IPS DF 6.9 (cell line): Measurements from ENCODE around the gene KRT84.

Source experiments
- DNase-seq: peaks from one replicate; pipeline ENCODE4 v3.0.0-alpha.2; 2013; ENCODE audit warnings: low read depth, low spot score
- H3K27ac ChIP-seq: one replicate; pipeline ENCODE4 v1.5.1; 2013; ENCODE audit warnings: low read length, control low read depth
- H3K27me3 ChIP-seq: 2 replicates; pipeline ENCODE4 v1.6.1; 2013; ENCODE audit warnings: mild to moderate bottlenecking, low read length; ENCODE audit not compliant: control insufficient read depth, insufficient read depth
- H3K36me3 ChIP-seq: 2 replicates; pipeline ENCODE4 v1.6.1; 2013; ENCODE audit warnings: low read length; ENCODE audit not compliant: control insufficient read depth, insufficient read depth
- H3K4me1 ChIP-seq: 2 replicates; pipeline ENCODE4 v1.6.1; 2013; ENCODE audit warnings: low read length; ENCODE audit not compliant: control insufficient read depth, insufficient read depth
- H3K4me3 ChIP-seq: 2 replicates; pipeline ENCODE4 v1.5.1; 2013; ENCODE audit warnings: mild to moderate bottlenecking, low read length
- H3K9me3 ChIP-seq: 2 replicates; pipeline ENCODE4 v1.6.1; 2013; ENCODE audit warnings: low read length, inconsistent platforms; ENCODE audit not compliant: control insufficient read depth, insufficient read depth
- WGBS: extraction: QIAGEN DNeasy Blood & Tissue Kit; methylation state at CpG from one replicate; pipeline ENCODE4 v1.1.7; 2013; ENCODE audit warnings: mixed read lengths, missing lambda C conversion rate; ENCODE audit not compliant: insufficient read length, insufficient coverage; 5-methylcytosine and 5-hydroxymethylcytosine counted together

Gene KRT84

GRCh38 chr12:52371716-52372115, 13.7 kb downstream of the KRT84 start:
- no peak for DNase-seq
- H3K27ac ChIP-seq = no peak overlapping the region
- no peak overlapping the region for H3K4me3 ChIP-seq
- no peaks in the 10 kb centered on the region for H3K27me3 ChIP-seq
- WGBS = no CpG with 5 or more reads among the region's 3 CpGs
- no peaks in the 10 kb centered on the region for H3K4me1 ChIP-seq
- no peaks in the 10 kb centered on the region for H3K36me3 ChIP-seq
- H3K9me3 ChIP-seq = no peaks in the 10 kb centered on the region

- H3K9me3 ChIP-seq = no peaks in the 10 kb centered on the region
- no peaks in the 10 kb centered on the region for H3K27me3 ChIP-seq
- no peak for DNase-seq
- H3K27ac ChIP-seq = no peak overlapping the region
- no peaks in the 10 kb centered on the region for H3K4me1 ChIP-seq
- no peak overlapping the region for H3K4me3 ChIP-seq
- WGBS = no CpG with 5 or more reads among the region's 12 CpGs
- no peaks in the 10 kb centered on the region for H3K36me3 ChIP-seq
These were observed 14.4 kb downstream of the KRT84 start for GRCh38 chr12:52370926-52371608.

- Histone ChIP-seq H3K27me3 (no peaks in the 10 kb centered on the region), H3K9me3 (no peaks in the 10 kb centered on the region), H3K36me3 (no peaks in the 10 kb centered on the region), H3K4me3 (no peak overlapping the region), H3K27ac (no peak overlapping the region), H3K4me1 (no peaks in the 10 kb centered on the region)
- DNase-seq = no peak
- no CpG with 5 or more reads among the region's 6 CpGs for WGBS
These were observed 15.6 kb downstream of the KRT84 start for GRCh38 chr12:52369809-52370208.

- Histone ChIP-seq H3K27me3 (no peaks in the 10 kb centered on the region), H3K36me3 (no peaks in the 10 kb centered on the region), H3K27ac (no peak overlapping the region), H3K9me3 (no peaks in the 10 kb centered on the region), H3K4me1 (no peaks in the 10 kb centered on the region), H3K4me3 (no peak overlapping the region)
- no CpG with 5 or more reads among the region's 3 CpGs for WGBS
- DNase-seq = no peak
These were observed 16.2 kb downstream of the KRT84 start for GRCh38 chr12:52369211-52369610.

- H3K4me3 ChIP-seq = no peak overlapping the region
- no peaks in the 10 kb centered on the region for H3K4me1 ChIP-seq
- no peaks in the 10 kb centered on the region for H3K9me3 ChIP-seq
- H3K27ac ChIP-seq = no peak overlapping the region
- WGBS = no CpG with 5 or more reads among the region's 3 CpGs
- H3K36me3 ChIP-seq = no peaks in the 10 kb centered on the region
- no peaks in the 10 kb centered on the region for H3K27me3 ChIP-seq
- no peak for DNase-seq
These were observed 16.9 kb downstream of the KRT84 start for GRCh38 chr12:52368508-52368907.

GRCh38 chr12:52367876-52368275, 17.6 kb downstream of the KRT84 start:
- no CpG with 5 or more reads among the region's 6 CpGs for WGBS
- Histone ChIP-seq H3K4me3 (no peak overlapping the region), H3K9me3 (no peaks in the 10 kb centered on the region), H3K27ac (no peak overlapping the region), H3K27me3 (no peaks in the 10 kb centered on the region), H3K4me1 (no peaks in the 10 kb centered on the region), H3K36me3 (no peaks in the 10 kb centered on the region)
- no peak for DNase-seq

- no peak within 1 kb of the TSS for H3K27ac ChIP-seq
These were observed 18.5 kb downstream of the KRT84 start, which contains the start of gene KRT85 for GRCh38 chr12:52366738-52367485. TSS of gene KRT85 (minus strand) at chr12:52367481. CDS start at chr12:52367405, 76 bp downstream.

GRCh38 chr12:52364901-52365489, 20.5 kb downstream of the KRT84 start:
- no peaks in the 10 kb centered on the region for H3K36me3 ChIP-seq
- no peak overlapping the region for H3K4me3 ChIP-seq
- no peaks in the 10 kb centered on the region; the same call in 1 of the 2 replicates for H3K4me1 ChIP-seq
- H3K9me3 ChIP-seq = no peaks in the 10 kb centered on the region
- no peak overlapping the region for H3K27ac ChIP-seq
- WGBS = no CpG with 5 or more reads among the region's 14 CpGs
- DNase-seq = no peak
- H3K27me3 ChIP-seq = no peaks in the 10 kb centered on the region

More at GRCh38 chr12:52366738-52367485, 18.5 kb downstream of the KRT84 start, which contains the start of gene KRT85:
- no peaks in the 10 kb centered on the region for H3K9me3 ChIP-seq
- WGBS = no CpG with 5 or more reads among the region's 42 CpGs
- no peaks in the 10 kb centered on the region for H3K27me3 ChIP-seq
- H3K4me1 ChIP-seq = no peaks in the 10 kb centered on the region; the same call in 1 of the 2 replicates
- H3K4me3 ChIP-seq = no peak within 1 kb of the TSS
- no peak for DNase-seq
- H3K36me3 ChIP-seq = no peaks in the 10 kb centered on the region

- H3K27ac ChIP-seq = no peak overlapping the region
- no peaks in the 10 kb centered on the region; the same call in 1 of the 2 replicates for H3K4me1 ChIP-seq
- H3K4me3 ChIP-seq = no peak overlapping the region
- H3K36me3 ChIP-seq = no peaks in the 10 kb centered on the region
- H3K27me3 ChIP-seq = no peaks in the 10 kb centered on the region
- DNase-seq = no peak
- no peaks in the 10 kb centered on the region for H3K9me3 ChIP-seq
- no CpG with 5 or more reads among the region's 7 CpGs for WGBS
These were observed 21.4 kb downstream of the KRT84 start for GRCh38 chr12:52364061-52364460.

- Histone ChIP-seq H3K4me1 (no peaks in the 10 kb centered on the region; the same call in 1 of the 2 replicates), H3K9me3 (no peaks in the 10 kb centered on the region), H3K27me3 (no peaks in the 10 kb centered on the region), H3K27ac (no peak overlapping the region), H3K4me3 (no peak overlapping the region), H3K36me3 (no peaks in the 10 kb centered on the region)
- no CpG with 5 or more reads among the region's 12 CpGs for WGBS
- no peak for DNase-seq
These were observed 22.3 kb downstream of the KRT84 start for GRCh38 chr12:52363111-52363679.
